ENCODE data around the gene SH3GLB1. TPM values are rescaled to one million over a fixed set of nuclear protein-coding genes. Genes with fewer than 3 reads are reported as not detected.

Gene SH3GLB1
- total and polyA plus RNA-seq, 2 of the 8 experiments (the other 6 are each of a cell fraction or from before 2014, with no cell fraction given), result 7.7 to 43.1 TPM

DNA sequence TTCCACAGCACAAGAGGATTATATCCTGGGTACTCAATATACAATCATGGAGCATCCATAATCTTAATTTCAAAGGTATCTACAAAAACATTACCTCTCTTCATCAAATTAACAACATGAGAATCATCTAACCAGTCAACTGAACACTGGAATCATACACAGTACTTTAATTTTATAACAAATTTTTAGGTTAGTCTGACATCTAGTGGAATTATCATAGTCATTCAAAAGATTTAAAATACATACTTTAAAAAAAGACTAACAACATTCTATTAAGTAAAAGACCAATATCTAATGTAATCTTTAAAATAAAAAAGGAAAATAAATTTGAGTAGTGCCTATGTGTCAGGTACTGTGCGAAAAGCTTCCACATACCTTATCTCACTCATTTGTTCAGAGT, 16.8 kb upstream of the SH3GLB1 start (continued):
- TF ChIP-seq, protein P1, sequence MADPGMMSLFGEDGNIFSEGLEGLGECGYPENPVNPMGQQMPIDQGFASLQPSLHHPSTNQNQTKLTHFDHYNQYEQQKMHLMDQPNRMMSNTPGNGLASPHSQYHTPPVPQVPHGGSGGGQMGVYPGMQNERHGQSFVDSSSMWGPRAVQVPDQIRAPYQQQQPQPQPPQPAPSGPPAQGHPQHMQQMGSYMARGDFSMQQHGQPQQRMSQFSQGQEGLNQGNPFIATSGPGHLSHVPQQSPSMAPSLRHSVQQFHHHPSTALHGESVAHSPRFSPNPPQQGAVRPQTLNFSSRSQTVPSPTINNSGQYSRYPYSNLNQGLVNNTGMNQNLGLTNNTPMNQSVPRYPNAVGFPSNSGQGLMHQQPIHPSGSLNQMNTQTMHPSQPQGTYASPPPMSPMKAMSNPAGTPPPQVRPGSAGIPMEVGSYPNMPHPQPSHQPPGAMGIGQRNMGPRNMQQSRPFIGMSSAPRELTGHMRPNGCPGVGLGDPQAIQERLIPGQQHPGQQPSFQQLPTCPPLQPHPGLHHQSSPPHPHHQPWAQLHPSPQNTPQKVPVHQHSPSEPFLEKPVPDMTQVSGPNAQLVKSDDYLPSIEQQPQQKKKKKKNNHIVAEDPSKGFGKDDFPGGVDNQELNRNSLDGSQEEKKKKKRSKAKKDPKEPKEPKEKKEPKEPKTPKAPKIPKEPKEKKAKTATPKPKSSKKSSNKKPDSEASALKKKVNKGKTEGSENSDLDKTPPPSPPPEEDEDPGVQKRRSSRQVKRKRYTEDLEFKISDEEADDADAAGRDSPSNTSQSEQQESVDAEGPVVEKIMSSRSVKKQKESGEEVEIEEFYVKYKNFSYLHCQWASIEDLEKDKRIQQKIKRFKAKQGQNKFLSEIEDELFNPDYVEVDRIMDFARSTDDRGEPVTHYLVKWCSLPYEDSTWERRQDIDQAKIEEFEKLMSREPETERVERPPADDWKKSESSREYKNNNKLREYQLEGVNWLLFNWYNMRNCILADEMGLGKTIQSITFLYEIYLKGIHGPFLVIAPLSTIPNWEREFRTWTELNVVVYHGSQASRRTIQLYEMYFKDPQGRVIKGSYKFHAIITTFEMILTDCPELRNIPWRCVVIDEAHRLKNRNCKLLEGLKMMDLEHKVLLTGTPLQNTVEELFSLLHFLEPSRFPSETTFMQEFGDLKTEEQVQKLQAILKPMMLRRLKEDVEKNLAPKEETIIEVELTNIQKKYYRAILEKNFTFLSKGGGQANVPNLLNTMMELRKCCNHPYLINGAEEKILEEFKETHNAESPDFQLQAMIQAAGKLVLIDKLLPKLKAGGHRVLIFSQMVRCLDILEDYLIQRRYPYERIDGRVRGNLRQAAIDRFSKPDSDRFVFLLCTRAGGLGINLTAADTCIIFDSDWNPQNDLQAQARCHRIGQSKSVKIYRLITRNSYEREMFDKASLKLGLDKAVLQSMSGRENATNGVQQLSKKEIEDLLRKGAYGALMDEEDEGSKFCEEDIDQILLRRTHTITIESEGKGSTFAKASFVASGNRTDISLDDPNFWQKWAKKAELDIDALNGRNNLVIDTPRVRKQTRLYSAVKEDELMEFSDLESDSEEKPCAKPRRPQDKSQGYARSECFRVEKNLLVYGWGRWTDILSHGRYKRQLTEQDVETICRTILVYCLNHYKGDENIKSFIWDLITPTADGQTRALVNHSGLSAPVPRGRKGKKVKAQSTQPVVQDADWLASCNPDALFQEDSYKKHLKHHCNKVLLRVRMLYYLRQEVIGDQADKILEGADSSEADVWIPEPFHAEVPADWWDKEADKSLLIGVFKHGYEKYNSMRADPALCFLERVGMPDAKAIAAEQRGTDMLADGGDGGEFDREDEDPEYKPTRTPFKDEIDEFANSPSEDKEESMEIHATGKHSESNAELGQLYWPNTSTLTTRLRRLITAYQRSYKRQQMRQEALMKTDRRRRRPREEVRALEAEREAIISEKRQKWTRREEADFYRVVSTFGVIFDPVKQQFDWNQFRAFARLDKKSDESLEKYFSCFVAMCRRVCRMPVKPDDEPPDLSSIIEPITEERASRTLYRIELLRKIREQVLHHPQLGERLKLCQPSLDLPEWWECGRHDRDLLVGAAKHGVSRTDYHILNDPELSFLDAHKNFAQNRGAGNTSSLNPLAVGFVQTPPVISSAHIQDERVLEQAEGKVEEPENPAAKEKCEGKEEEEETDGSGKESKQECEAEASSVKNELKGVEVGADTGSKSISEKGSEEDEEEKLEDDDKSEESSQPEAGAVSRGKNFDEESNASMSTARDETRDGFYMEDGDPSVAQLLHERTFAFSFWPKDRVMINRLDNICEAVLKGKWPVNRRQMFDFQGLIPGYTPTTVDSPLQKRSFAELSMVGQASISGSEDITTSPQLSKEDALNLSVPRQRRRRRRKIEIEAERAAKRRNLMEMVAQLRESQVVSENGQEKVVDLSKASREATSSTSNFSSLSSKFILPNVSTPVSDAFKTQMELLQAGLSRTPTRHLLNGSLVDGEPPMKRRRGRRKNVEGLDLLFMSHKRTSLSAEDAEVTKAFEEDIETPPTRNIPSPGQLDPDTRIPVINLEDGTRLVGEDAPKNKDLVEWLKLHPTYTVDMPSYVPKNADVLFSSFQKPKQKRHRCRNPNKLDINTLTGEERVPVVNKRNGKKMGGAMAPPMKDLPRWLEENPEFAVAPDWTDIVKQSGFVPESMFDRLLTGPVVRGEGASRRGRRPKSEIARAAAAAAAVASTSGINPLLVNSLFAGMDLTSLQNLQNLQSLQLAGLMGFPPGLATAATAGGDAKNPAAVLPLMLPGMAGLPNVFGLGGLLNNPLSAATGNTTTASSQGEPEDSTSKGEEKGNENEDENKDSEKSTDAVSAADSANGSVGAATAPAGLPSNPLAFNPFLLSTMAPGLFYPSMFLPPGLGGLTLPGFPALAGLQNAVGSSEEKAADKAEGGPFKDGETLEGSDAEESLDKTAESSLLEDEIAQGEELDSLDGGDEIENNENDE (IDR thresholded peaks at IDR 0.05; ENCODE audit: insufficient replicate concordance, low read length), result no peak
- no peak for TF ChIP-seq GTF2F1 (IDR thresholded peaks at IDR 0.05; ENCODE audit: borderline replicate concordance, low read depth, low read length)
- no peak for TF ChIP-seq SP2 (IDR thresholded peaks at IDR 0.05; ENCODE audit: low read length)
- no peak for TF ChIP-seq PHF8 (conservative IDR thresholded peaks at IDR 0.05; ENCODE audit: low read depth, low read length)
- no peak for TF ChIP-seq TBP (IDR thresholded peaks at IDR 0.05; ENCODE audit: low read depth, low read length)
- TF ChIP-seq SP4 (IDR thresholded peaks at IDR 0.05; ENCODE audit: low read length), result no peak
- TF ChIP-seq JUND (IDR thresholded peaks at IDR 0.05; ENCODE audit: low read length), result no peak
- TF ChIP-seq, protein P2, sequence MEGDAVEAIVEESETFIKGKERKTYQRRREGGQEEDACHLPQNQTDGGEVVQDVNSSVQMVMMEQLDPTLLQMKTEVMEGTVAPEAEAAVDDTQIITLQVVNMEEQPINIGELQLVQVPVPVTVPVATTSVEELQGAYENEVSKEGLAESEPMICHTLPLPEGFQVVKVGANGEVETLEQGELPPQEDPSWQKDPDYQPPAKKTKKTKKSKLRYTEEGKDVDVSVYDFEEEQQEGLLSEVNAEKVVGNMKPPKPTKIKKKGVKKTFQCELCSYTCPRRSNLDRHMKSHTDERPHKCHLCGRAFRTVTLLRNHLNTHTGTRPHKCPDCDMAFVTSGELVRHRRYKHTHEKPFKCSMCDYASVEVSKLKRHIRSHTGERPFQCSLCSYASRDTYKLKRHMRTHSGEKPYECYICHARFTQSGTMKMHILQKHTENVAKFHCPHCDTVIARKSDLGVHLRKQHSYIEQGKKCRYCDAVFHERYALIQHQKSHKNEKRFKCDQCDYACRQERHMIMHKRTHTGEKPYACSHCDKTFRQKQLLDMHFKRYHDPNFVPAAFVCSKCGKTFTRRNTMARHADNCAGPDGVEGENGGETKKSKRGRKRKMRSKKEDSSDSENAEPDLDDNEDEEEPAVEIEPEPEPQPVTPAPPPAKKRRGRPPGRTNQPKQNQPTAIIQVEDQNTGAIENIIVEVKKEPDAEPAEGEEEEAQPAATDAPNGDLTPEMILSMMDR (IDR thresholded peaks at IDR 0.05; ENCODE audit: control extremely low read depth in 1 of 3, insufficient read depth in 1 of 3, low read depth in 1 of 3, low read length in 3 of 3), result no peak
- TF ChIP-seq CBX5 (IDR thresholded peaks at IDR 0.05; ENCODE audit: low read depth, low read length), result no peak
- TF ChIP-seq SAP30 (IDR thresholded peaks at IDR 0.05; ENCODE audit: insufficient read depth, insufficient replicate concordance, low read length), result no peak
